ENCODE results near the gene TSEN34.
"Not testable (repeated sequence)": the region's sequence is repeated elsewhere in the genome, so short reads cannot be mapped to it uniquely, and the experiment has no call there.

The TSEN34 gene

GRCh38 chr19:54240372-54241336 is 49.5 kb downstream of the TSEN34 start:
- not testable (repeated sequence) for DNase-seq

GRCh38 chr19:54242234-54242633 is 51.1 kb downstream of the TSEN34 start:
- DNase-seq: not testable (repeated sequence)

GRCh38 chr19:54242646-54243045 is 51.5 kb downstream of the TSEN34 start, which contains the start of gene LILRA6:
Gene LILRA6 (minus strand): TSS chr19:54242790.
- DNase-seq: not testable (repeated sequence)

DNA sequence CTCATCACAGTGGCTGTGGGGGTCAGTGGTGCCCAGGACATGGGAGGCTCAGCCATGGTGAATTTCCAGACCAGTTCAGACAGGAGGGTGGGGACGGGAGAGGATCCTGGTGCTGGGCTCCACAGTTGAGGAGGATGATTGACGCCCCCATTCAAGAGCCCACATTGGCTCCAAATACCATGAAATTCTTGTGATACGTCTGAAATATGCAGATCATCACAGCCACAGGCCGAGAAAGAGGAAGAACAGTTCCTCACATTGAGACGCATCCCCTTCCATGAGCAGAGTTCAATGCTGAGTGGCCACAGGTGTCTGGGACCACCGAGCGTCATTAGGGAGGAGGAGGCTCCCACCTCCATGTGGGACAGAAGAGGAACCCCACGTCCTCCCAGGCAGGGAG is 52.7 kb downstream of the TSEN34 start:
- not testable (repeated sequence) for DNase-seq

Measured in NCI-H1105 treated with DMSO at 0.1 percent for 48 hours (cell line).